Measurements from ENCODE around the gene POU5F1. TPM values are rescaled to one million over a fixed set of nuclear protein-coding genes. Genes with fewer than 3 reads are reported as not detected.

POU5F1 gene
- polyA plus RNA-seq, 1 donor from 2014 or later = 0.70 TPM

- Mint-ChIP-seq H3K9me3 (no peaks in the 10 kb centered on the region), H3K27me3 (no peaks in the 10 kb centered on the region), H3K4me1 (peaks cover 0 to 3% (median 3%) of the 10 kb centered on the region in 3 donors), H3K27ac (no peak overlapping the region), H3K4me3 (no peak overlapping the region), H3K36me3 (peaks cover 6% of the 10 kb centered on the region)
Measured at GRCh38 chr6:31149827-31150447, 20.5 kb downstream of the POU5F1 start.

- no peak overlapping the region for H3K4me3 Mint-ChIP-seq
- peaks cover 6% of the 10 kb centered on the region for H3K36me3 Mint-ChIP-seq
- H3K27me3 Mint-ChIP-seq = no peaks in the 10 kb centered on the region
- H3K27ac Mint-ChIP-seq = no peak overlapping the region
- peaks cover 0 to 3% (median 3%) of the 10 kb centered on the region in 3 donors for H3K4me1 Mint-ChIP-seq
- H3K9me3 Mint-ChIP-seq = no peaks in the 10 kb centered on the region
Measured at GRCh38 chr6:31145386-31145785, 25.1 kb downstream of the POU5F1 start.

GRCh38 chr6:31144970-31145340, 25.5 kb downstream of the POU5F1 start:
- H3K27me3 Mint-ChIP-seq = no peaks in the 10 kb centered on the region
- no peak overlapping the region for H3K4me3 Mint-ChIP-seq
- H3K4me1 Mint-ChIP-seq = peaks cover 0 to 3% (median 3%) of the 10 kb centered on the region in 3 donors
- no peak overlapping the region for H3K27ac Mint-ChIP-seq
- H3K36me3 Mint-ChIP-seq = peaks cover 6% of the 10 kb centered on the region
- H3K9me3 Mint-ChIP-seq = no peaks in the 10 kb centered on the region

GRCh38 chr6:31144296-31144969, 26.0 kb downstream of the POU5F1 start:
- Mint-ChIP-seq H3K9me3 (no peaks in the 10 kb centered on the region), H3K36me3 (peaks cover 6% of the 10 kb centered on the region), H3K4me1 (peaks cover 0 to 3% (median 3%) of the 10 kb centered on the region in 3 donors), H3K4me3 (no peak overlapping the region), H3K27me3 (no peaks in the 10 kb centered on the region), H3K27ac (no peak overlapping the region)

- Mint-ChIP-seq H3K36me3 (peaks cover 4% of the 10 kb centered on the region), H3K27me3 (no peaks in the 10 kb centered on the region), H3K9me3 (no peaks in the 10 kb centered on the region), H3K4me3 (no peak overlapping the region), H3K4me1 (peaks cover 0 to 3% (median 3%) of the 10 kb centered on the region in 3 donors), H3K27ac (no peak overlapping the region)
Measured at GRCh38 chr6:31143148-31143547, 27.3 kb downstream of the POU5F1 start.

GRCh38 chr6:31142361-31142761, 28.1 kb downstream of the POU5F1 start:
- Mint-ChIP-seq H3K4me3 (no peak overlapping the region), H3K36me3 (peaks cover 4% of the 10 kb centered on the region), H3K4me1 (peaks cover 3 to 5% (median 4%) of the 10 kb centered on the region in 3 donors), H3K27ac (peak overlapping the region in 1 of 3 donors; percentile 50), H3K9me3 (no peaks in the 10 kb centered on the region), H3K27me3 (peaks cover 3% of the 10 kb centered on the region)

- no peak overlapping the region for H3K4me3 Mint-ChIP-seq
- peaks cover 4 to 5% (median 5%) of the 10 kb centered on the region in 3 donors for H3K4me1 Mint-ChIP-seq
- H3K36me3 Mint-ChIP-seq = peaks cover 5% of the 10 kb centered on the region
- no peak overlapping the region for H3K27ac Mint-ChIP-seq
- no peaks in the 10 kb centered on the region for H3K9me3 Mint-ChIP-seq
- H3K27me3 Mint-ChIP-seq = peaks cover 3% of the 10 kb centered on the region
Measured at GRCh38 chr6:31140643-31141042, 29.8 kb downstream of the POU5F1 start.

- no peak overlapping the region for H3K4me3 Mint-ChIP-seq
- no peak overlapping the region for H3K27ac Mint-ChIP-seq
- H3K36me3 Mint-ChIP-seq = peaks cover 4% of the 10 kb centered on the region
- H3K4me1 Mint-ChIP-seq = peaks cover 4 to 5% (median 5%) of the 10 kb centered on the region in 3 donors
- no peaks in the 10 kb centered on the region for H3K9me3 Mint-ChIP-seq
- H3K27me3 Mint-ChIP-seq = peaks cover 3% of the 10 kb centered on the region
Measured at GRCh38 chr6:31139599-31139998, 30.9 kb downstream of the POU5F1 start.

- Mint-ChIP-seq H3K4me3 (peak within 1 kb of the TSS in 2 of 4 donors; percentile 40 to 82), H3K27ac (peak within 1 kb of the TSS in 2 of 3 donors; percentile 16 to 86), H3K36me3 (peaks cover 3% of the 10 kb centered on the region)
Measured at GRCh38 chr6:31138982-31139381, 31.5 kb downstream of the POU5F1 start, which contains the start of gene PSORS1C2. Gene PSORS1C2, minus strand, starts transcription at chr6:31139066. Its CDS starts 40 bp downstream, at chr6:31139026.

GRCh38 chr6:31135710-31136109, 34.8 kb downstream of the POU5F1 start:
- Mint-ChIP-seq H3K36me3 (peaks cover 3% of the 10 kb centered on the region), H3K27ac (no peak overlapping the region), H3K27me3 (peaks cover 3% of the 10 kb centered on the region), H3K4me3 (no peak overlapping the region), H3K9me3 (no peaks in the 10 kb centered on the region), H3K4me1 (peaks cover 4 to 5% (median 5%) of the 10 kb centered on the region in 3 donors)

More at GRCh38 chr6:31138982-31139381, 31.5 kb downstream of the POU5F1 start, which contains the start of gene PSORS1C2:
- Mint-ChIP-seq H3K9me3 (no peaks in the 10 kb centered on the region), H3K4me1 (peaks cover 4 to 5% (median 5%) of the 10 kb centered on the region in 3 donors), H3K27me3 (peaks cover 3% of the 10 kb centered on the region)

- Mint-ChIP-seq H3K4me1 (peaks cover 5 to 8% (median 7%) of the 10 kb centered on the region in 3 donors), H3K4me3 (no peak overlapping the region), H3K27ac (no peak overlapping the region), H3K36me3 (peaks cover 3% of the 10 kb centered on the region), H3K9me3 (no peaks in the 10 kb centered on the region), H3K27me3 (peaks cover 10% of the 10 kb centered on the region)
Measured at GRCh38 chr6:31132806-31133205, 37.7 kb downstream of the POU5F1 start.

- Mint-ChIP-seq H3K27ac (no peak overlapping the region), H3K27me3 (peaks cover 12% of the 10 kb centered on the region), H3K4me3 (no peak overlapping the region), H3K36me3 (no peaks in the 10 kb centered on the region), H3K9me3 (no peaks in the 10 kb centered on the region), H3K4me1 (peaks cover 2 to 5% (median 3%) of the 10 kb centered on the region in 3 donors)
Measured at GRCh38 chr6:31131595-31131994, 38.9 kb downstream of the POU5F1 start.

- Mint-ChIP-seq H3K4me3 (no peak overlapping the region), H3K9me3 (no peaks in the 10 kb centered on the region), H3K4me1 (peaks cover 2 to 5% (median 3%) of the 10 kb centered on the region in 3 donors), H3K27me3 (peaks cover 12% of the 10 kb centered on the region), H3K27ac (no peak overlapping the region), H3K36me3 (no peaks in the 10 kb centered on the region)
Measured at GRCh38 chr6:31130751-31131150, 39.7 kb downstream of the POU5F1 start.

GRCh38 chr6:31129130-31129529, 41.4 kb downstream of the POU5F1 start:
- Mint-ChIP-seq H3K4me1 (peaks cover 3 to 5% (median 5%) of the 10 kb centered on the region in 3 donors), H3K9me3 (no peaks in the 10 kb centered on the region), H3K27me3 (peaks cover 12% of the 10 kb centered on the region), H3K36me3 (no peaks in the 10 kb centered on the region), H3K4me3 (peak overlapping the region in 1 of 4 donors; percentile 43), H3K27ac (no peak overlapping the region)

GRCh38 chr6:31128093-31128676, 42.3 kb downstream of the POU5F1 start:
- Mint-ChIP-seq H3K27me3 (peaks cover 12% of the 10 kb centered on the region), H3K4me3 (no peak overlapping the region), H3K27ac (no peak overlapping the region), H3K9me3 (no peaks in the 10 kb centered on the region), H3K4me1 (peaks cover 3 to 5% (median 5%) of the 10 kb centered on the region in 3 donors), H3K36me3 (peaks cover 3% of the 10 kb centered on the region)
